ENCODE data around the gene CRTC3. TPM values are rescaled to one million over a fixed set of nuclear protein-coding genes. Genes with fewer than 3 reads are reported as not detected.

CRTC3 gene
- total and polyA plus RNA-seq, 4 donors, result 5.1 to 16.8 (median 7.6) TPM

DNA sequence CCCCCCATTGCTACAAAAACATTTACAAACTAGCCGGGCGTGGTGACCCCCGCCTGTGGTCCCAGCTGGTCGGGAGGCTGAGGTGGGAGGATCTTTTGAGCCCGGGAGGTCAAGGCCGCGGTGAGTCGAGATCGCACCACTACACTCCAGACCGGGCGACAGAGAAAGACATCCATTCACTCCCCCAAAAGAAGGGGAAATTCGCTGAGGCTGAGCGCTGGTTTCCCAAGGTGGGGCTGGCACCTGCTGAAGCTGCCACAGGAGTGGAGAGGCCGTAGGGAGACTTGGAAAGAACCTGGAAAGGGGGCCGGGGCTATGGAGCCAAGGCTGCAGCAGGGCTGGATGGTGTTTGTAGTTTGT lies 732 bp upstream of the CRTC3 start:
- 83% methylated on average over 15 of the region's 15 CpGs for WGBS
- H3K9me3 ChIP-seq (ENCODE audit: control insufficient read depth in 4 of 4, low read length in 3 of 4), result no peaks in the 10 kb centered on the region
- DNase-seq (ENCODE audit: low spot score), result no peak
- H3K9ac ChIP-seq (ENCODE audit: low read depth in 1 of 2, low read length in 2 of 2), result no peak overlapping the region
- H3K27ac ChIP-seq (ENCODE audit: low read depth in 1 of 2, low read length in 2 of 2), result peak overlapping the region in 1 of 2 donors; percentile 58
- peaks cover 0 to 18% (median 9%) of the 10 kb centered on the region in 4 donors for H3K4me1 ChIP-seq (ENCODE audit: control insufficient read depth in 4 of 4, insufficient read depth in 4 of 4, low read length in 3 of 4)
- H3K36me3 ChIP-seq (ENCODE audit: control insufficient read depth in 4 of 4, insufficient read depth in 3 of 4, low read depth in 1 of 4, low read length in 3 of 4), result no peaks in the 10 kb centered on the region
- no peaks in the 10 kb centered on the region for H3K27me3 ChIP-seq (ENCODE audit: control insufficient read depth in 4 of 4, insufficient read depth in 4 of 4, low read length in 3 of 4)
- peak overlapping the region in 2 of 3 donors; percentile 61 to 99 for H3K4me3 ChIP-seq (ENCODE audit: low read depth in 1 of 3, low read length in 3 of 3)
- TF ChIP-seq, protein P1, sequence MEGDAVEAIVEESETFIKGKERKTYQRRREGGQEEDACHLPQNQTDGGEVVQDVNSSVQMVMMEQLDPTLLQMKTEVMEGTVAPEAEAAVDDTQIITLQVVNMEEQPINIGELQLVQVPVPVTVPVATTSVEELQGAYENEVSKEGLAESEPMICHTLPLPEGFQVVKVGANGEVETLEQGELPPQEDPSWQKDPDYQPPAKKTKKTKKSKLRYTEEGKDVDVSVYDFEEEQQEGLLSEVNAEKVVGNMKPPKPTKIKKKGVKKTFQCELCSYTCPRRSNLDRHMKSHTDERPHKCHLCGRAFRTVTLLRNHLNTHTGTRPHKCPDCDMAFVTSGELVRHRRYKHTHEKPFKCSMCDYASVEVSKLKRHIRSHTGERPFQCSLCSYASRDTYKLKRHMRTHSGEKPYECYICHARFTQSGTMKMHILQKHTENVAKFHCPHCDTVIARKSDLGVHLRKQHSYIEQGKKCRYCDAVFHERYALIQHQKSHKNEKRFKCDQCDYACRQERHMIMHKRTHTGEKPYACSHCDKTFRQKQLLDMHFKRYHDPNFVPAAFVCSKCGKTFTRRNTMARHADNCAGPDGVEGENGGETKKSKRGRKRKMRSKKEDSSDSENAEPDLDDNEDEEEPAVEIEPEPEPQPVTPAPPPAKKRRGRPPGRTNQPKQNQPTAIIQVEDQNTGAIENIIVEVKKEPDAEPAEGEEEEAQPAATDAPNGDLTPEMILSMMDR (IDR thresholded peaks at IDR 0.05; ENCODE audit: low read depth, low read length, missing input control), result no peak
- TF ChIP-seq, protein P2, sequence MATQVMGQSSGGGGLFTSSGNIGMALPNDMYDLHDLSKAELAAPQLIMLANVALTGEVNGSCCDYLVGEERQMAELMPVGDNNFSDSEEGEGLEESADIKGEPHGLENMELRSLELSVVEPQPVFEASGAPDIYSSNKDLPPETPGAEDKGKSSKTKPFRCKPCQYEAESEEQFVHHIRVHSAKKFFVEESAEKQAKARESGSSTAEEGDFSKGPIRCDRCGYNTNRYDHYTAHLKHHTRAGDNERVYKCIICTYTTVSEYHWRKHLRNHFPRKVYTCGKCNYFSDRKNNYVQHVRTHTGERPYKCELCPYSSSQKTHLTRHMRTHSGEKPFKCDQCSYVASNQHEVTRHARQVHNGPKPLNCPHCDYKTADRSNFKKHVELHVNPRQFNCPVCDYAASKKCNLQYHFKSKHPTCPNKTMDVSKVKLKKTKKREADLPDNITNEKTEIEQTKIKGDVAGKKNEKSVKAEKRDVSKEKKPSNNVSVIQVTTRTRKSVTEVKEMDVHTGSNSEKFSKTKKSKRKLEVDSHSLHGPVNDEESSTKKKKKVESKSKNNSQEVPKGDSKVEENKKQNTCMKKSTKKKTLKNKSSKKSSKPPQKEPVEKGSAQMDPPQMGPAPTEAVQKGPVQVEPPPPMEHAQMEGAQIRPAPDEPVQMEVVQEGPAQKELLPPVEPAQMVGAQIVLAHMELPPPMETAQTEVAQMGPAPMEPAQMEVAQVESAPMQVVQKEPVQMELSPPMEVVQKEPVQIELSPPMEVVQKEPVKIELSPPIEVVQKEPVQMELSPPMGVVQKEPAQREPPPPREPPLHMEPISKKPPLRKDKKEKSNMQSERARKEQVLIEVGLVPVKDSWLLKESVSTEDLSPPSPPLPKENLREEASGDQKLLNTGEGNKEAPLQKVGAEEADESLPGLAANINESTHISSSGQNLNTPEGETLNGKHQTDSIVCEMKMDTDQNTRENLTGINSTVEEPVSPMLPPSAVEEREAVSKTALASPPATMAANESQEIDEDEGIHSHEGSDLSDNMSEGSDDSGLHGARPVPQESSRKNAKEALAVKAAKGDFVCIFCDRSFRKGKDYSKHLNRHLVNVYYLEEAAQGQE (IDR thresholded peaks at IDR 0.05), result no peak
- TF ChIP-seq, protein P3, sequence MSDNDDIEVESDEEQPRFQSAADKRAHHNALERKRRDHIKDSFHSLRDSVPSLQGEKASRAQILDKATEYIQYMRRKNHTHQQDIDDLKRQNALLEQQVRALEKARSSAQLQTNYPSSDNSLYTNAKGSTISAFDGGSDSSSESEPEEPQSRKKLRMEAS (IDR thresholded peaks at IDR 0.05), result no peak
- TF ChIP-seq HNF4G (IDR thresholded peaks at IDR 0.05), result no peak

DNA sequence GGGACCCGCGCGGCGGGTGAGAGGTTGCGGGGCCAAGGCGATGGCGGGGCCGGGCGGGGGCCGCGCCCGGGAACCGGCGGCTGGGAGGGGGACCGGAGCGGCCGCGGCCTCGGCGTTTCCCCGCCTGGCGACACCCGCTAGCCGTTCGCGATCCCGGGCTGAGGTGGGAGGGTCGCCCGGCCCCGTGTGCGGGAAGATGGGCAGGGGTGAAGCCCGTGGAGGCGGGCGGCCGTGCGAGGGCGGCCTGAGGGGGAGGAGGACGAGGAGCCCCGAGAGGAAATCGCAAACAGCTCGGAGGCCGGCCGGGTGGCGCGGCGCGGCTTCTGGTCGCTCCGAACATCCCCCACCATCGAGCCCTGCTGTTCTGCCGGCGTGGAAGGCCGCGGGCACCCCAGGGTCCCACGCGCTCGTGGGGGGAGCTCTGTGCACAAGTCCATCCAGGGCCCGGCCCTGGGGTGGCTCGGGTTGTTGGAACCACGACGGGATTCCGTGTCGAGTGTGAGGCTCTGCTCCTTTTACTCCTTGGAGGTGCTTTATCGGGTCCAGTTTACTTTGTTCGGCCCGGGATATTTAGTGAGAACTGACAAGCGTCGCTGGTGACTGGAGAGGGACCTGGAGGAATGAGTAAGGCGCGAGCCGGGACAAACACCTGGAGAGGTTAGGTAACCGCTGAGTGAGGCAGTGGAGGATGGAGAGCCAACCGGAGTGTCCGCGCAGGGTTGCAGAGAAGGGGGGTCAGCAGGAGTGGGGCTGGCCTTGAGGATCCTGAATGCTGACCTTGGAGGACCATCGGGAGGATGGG lies 728 bp downstream of the CRTC3 start:
- peak overlapping the region; percentile 66 to 99 (median 89) for H3K4me3 ChIP-seq (ENCODE audit: low read depth in 1 of 3, low read length in 3 of 3)
- H3K4me1 ChIP-seq (ENCODE audit: control insufficient read depth in 4 of 4, insufficient read depth in 4 of 4, low read length in 3 of 4), result peaks cover 0 to 18% (median 12%) of the 10 kb centered on the region in 4 donors
- H3K36me3 ChIP-seq (ENCODE audit: control insufficient read depth in 4 of 4, insufficient read depth in 3 of 4, low read depth in 1 of 4, low read length in 3 of 4), result no peaks in the 10 kb centered on the region
- no peaks in the 10 kb centered on the region for H3K27me3 ChIP-seq (ENCODE audit: control insufficient read depth in 4 of 4, insufficient read depth in 4 of 4, low read length in 3 of 4)
- TF ChIP-seq JUND (IDR thresholded peaks at IDR 0.05), result no peak
- TF ChIP-seq, protein P4, sequence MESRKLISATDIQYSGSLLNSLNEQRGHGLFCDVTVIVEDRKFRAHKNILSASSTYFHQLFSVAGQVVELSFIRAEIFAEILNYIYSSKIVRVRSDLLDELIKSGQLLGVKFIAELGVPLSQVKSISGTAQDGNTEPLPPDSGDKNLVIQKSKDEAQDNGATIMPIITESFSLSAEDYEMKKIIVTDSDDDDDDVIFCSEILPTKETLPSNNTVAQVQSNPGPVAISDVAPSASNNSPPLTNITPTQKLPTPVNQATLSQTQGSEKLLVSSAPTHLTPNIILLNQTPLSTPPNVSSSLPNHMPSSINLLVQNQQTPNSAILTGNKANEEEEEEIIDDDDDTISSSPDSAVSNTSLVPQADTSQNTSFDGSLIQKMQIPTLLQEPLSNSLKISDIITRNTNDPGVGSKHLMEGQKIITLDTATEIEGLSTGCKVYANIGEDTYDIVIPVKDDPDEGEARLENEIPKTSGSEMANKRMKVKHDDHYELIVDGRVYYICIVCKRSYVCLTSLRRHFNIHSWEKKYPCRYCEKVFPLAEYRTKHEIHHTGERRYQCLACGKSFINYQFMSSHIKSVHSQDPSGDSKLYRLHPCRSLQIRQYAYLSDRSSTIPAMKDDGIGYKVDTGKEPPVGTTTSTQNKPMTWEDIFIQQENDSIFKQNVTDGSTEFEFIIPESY (IDR thresholded peaks at IDR 0.05), result no peak
- TF ChIP-seq, protein P1 (IDR thresholded peaks at IDR 0.05; ENCODE audit: low read depth, low read length, missing input control), result no peak
- no peak for TF ChIP-seq EGR1 (IDR thresholded peaks at IDR 0.05; ENCODE audit: low read depth in 2 of 2)
- no peak for TF ChIP-seq SP1 (IDR thresholded peaks at IDR 0.05)
- TF ChIP-seq, protein P3 (IDR thresholded peaks at IDR 0.05), result no peak
- H3K9me3 ChIP-seq (ENCODE audit: control insufficient read depth in 4 of 4, low read length in 3 of 4), result no peaks in the 10 kb centered on the region
- peak; percentile 51 for DNase-seq (ENCODE audit: low spot score)
- H3K27ac ChIP-seq (ENCODE audit: low read depth in 1 of 2, low read length in 2 of 2), result peak overlapping the region; percentile 82 to 84
- H3K9ac ChIP-seq (ENCODE audit: low read depth in 1 of 2, low read length in 2 of 2), result peak overlapping the region; percentile 49 to 72
- whole genome bisulfite sequencing, result 1% methylated on average over 76 of the region's 76 CpGs
